ENCODE measurements around the gene SEMA3E.

DNA sequence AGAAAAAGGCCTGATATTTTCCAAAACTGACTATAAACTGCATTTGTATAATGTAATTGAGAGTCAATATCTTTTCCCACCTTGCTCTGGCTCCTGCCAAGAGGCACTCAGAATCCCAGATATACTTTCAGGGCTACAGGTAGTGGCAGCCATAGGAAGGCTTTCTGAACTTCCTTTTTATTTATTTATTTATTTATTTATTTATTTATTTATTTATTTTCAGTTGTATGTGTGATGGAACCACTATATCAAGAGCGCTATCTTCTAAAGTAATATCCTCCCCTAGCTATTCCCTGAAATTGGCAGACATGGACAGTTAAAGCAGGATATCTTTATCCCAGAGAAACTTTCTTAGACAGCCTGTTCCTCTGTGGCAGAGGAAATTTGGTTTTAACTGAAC is 86.7 kb downstream of the SEMA3E start:
- TF ChIP-seq POLR2A (IDR thresholded peaks at IDR 0.05; ENCODE audit: low read depth, low read length) (no peak), POLR2AphosphoS5 (IDR thresholded peaks at IDR 0.05; ENCODE audit: low read depth, low read length) (no peak)

Data from GM12891 (cell line).